ENCODE measurements around the gene LRRFIP1.
"Not testable (repeated sequence)": the region's sequence is repeated elsewhere in the genome, so short reads cannot be mapped to it uniquely, and the experiment has no call there.

LRRFIP1 gene

GRCh38 chr2:237744613-237745249 is 117.3 kb downstream of the LRRFIP1 start:
- peak; percentile 59 for DNase-seq (ENCODE audit: low spot score)

- DNase-seq (ENCODE audit: low spot score), result no peak
These were observed 117.8 kb downstream of the LRRFIP1 start for GRCh38 chr2:237745250-237745613.

GRCh38 chr2:237746302-237747080 is 119.1 kb downstream of the LRRFIP1 start:
- DNase-seq (ENCODE audit: low spot score), result no peak

- DNase-seq (ENCODE audit: low spot score), result no peak
These were observed 119.8 kb downstream of the LRRFIP1 start for GRCh38 chr2:237747189-237747588.

GRCh38 chr2:237749002-237749401 is 121.6 kb downstream of the LRRFIP1 start:
- no peak for DNase-seq (ENCODE audit: low spot score)

GRCh38 chr2:237749961-237750360 is 122.6 kb downstream of the LRRFIP1 start:
- DNase-seq (ENCODE audit: low spot score), result no peak

- not testable (repeated sequence) for DNase-seq (ENCODE audit: low spot score)
These were observed 123.1 kb downstream of the LRRFIP1 start for GRCh38 chr2:237750441-237750840.

- DNase-seq (ENCODE audit: low spot score), result no peak
These were observed 125.4 kb downstream of the LRRFIP1 start for GRCh38 chr2:237752761-237753165.

GRCh38 chr2:237754182-237754581 is 126.8 kb downstream of the LRRFIP1 start:
- DNase-seq (ENCODE audit: low spot score), result no peak

- no peak for DNase-seq (ENCODE audit: low spot score)
These were observed 127.3 kb downstream of the LRRFIP1 start for GRCh38 chr2:237754626-237755248.

GRCh38 chr2:237757616-237758015 is 130.2 kb downstream of the LRRFIP1 start:
- no peak for DNase-seq (ENCODE audit: low spot score)

GRCh38 chr2:237758185-237758584 is 130.8 kb downstream of the LRRFIP1 start:
- no peak for DNase-seq (ENCODE audit: low spot score)

GRCh38 chr2:237759176-237759575 is 131.8 kb downstream of the LRRFIP1 start:
- no peak for DNase-seq (ENCODE audit: low spot score)

GRCh38 chr2:237760506-237761502 is 133.4 kb downstream of the LRRFIP1 start:
- DNase-seq (ENCODE audit: low spot score), result no peak

- not testable (repeated sequence) for DNase-seq (ENCODE audit: low spot score)
These were observed 135.2 kb downstream of the LRRFIP1 start for GRCh38 chr2:237762291-237763182.

- DNase-seq (ENCODE audit: low spot score), result no peak
These were observed 136.4 kb downstream of the LRRFIP1 start for GRCh38 chr2:237763812-237764211.

GRCh38 chr2:237765122-237765521 is 137.7 kb downstream of the LRRFIP1 start:
- DNase-seq (ENCODE audit: low spot score), result not testable (repeated sequence)

GRCh38 chr2:237765875-237766274 is 138.5 kb downstream of the LRRFIP1 start:
- DNase-seq (ENCODE audit: low spot score), result no peak

- DNase-seq (ENCODE audit: low spot score), result no peak
These were observed 139.0 kb downstream of the LRRFIP1 start for GRCh38 chr2:237766340-237766739.

GRCh38 chr2:237772513-237772912 is 145.1 kb downstream of the LRRFIP1 start:
- DNase-seq (ENCODE audit: low spot score), result no peak

- no peak for DNase-seq (ENCODE audit: low spot score)
These were observed 146.4 kb downstream of the LRRFIP1 start for GRCh38 chr2:237773826-237774225.

Data from NAMALWA (cell line).